ENCODE measurements around the gene HRH1. TPM values are rescaled to one million over a fixed set of nuclear protein-coding genes. Genes with fewer than 3 reads are reported as not detected.
"Not testable (repeated sequence)": the region's sequence is repeated elsewhere in the genome, so short reads cannot be mapped to it uniquely, and the experiment has no call there.

HRH1 gene
- total RNA-seq, 1 donor from 2014 or later: not detected

GRCh38 chr3:11159421-11159904, 5.2 kb downstream of the HRH1 start:
- no peak for DNase-seq (ENCODE audit: low read depth, low spot score)
- no peaks in the 10 kb centered on the region for H3K9me3 Mint-ChIP-seq
- peaks cover 74% of the 10 kb centered on the region for H3K27me3 Mint-ChIP-seq (ENCODE audit: low read depth)
- no peaks in the 10 kb centered on the region for H3K36me3 Mint-ChIP-seq (ENCODE audit: low read depth)
- no peak overlapping the region for H3K27ac Mint-ChIP-seq (ENCODE audit: unreplicated experiment)
- TF ChIP-seq, protein P1, sequence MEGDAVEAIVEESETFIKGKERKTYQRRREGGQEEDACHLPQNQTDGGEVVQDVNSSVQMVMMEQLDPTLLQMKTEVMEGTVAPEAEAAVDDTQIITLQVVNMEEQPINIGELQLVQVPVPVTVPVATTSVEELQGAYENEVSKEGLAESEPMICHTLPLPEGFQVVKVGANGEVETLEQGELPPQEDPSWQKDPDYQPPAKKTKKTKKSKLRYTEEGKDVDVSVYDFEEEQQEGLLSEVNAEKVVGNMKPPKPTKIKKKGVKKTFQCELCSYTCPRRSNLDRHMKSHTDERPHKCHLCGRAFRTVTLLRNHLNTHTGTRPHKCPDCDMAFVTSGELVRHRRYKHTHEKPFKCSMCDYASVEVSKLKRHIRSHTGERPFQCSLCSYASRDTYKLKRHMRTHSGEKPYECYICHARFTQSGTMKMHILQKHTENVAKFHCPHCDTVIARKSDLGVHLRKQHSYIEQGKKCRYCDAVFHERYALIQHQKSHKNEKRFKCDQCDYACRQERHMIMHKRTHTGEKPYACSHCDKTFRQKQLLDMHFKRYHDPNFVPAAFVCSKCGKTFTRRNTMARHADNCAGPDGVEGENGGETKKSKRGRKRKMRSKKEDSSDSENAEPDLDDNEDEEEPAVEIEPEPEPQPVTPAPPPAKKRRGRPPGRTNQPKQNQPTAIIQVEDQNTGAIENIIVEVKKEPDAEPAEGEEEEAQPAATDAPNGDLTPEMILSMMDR (conservative IDR thresholded peaks at IDR 0.05): no peak
- peaks cover 8% of the 10 kb centered on the region for H3K4me1 Mint-ChIP-seq
- no peak overlapping the region for H3K4me3 Mint-ChIP-seq

DNA sequence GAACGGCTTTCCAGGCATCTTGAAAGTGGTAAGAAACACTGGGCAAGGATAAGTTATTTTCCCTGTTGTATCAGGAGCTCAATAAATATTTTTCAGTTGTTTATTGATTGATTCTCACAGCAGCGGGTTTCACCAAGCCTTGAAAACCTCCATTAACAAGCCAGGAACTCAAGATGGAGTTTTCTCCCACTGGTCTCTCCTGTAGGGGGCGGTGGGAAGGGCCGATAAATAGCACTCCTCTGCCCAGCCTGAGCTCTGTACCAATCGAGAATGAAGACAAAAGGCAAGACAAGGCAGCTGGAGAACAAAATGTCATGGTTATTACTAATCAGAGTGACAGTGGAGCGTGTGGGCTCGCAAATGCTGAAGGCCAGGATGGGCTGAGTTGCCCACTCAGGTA, 7.4 kb downstream of the HRH1 start:
- Mint-ChIP-seq H3K27me3 (ENCODE audit: low read depth) (peaks cover 53% of the 10 kb centered on the region), H3K27ac (ENCODE audit: unreplicated experiment) (no peak overlapping the region), H3K36me3 (ENCODE audit: low read depth) (no peaks in the 10 kb centered on the region), H3K4me1 (no peaks in the 10 kb centered on the region), H3K9me3 (no peaks in the 10 kb centered on the region), H3K4me3 (no peak overlapping the region)
- TF ChIP-seq, protein P1 (conservative IDR thresholded peaks at IDR 0.05): no peak
- DNase-seq (ENCODE audit: low read depth, low spot score): no peak

GRCh38 chr3:11162401-11163345, 8.4 kb downstream of the HRH1 start:
- DNase-seq (ENCODE audit: low read depth, low spot score): no peak
- TF ChIP-seq, protein P1 (conservative IDR thresholded peaks at IDR 0.05): no peak
- H3K36me3 Mint-ChIP-seq (ENCODE audit: low read depth): no peaks in the 10 kb centered on the region
- no peak overlapping the region for H3K27ac Mint-ChIP-seq (ENCODE audit: unreplicated experiment)
- no peak overlapping the region for H3K4me3 Mint-ChIP-seq
- peaks cover 43% of the 10 kb centered on the region for H3K27me3 Mint-ChIP-seq (ENCODE audit: low read depth)
- H3K4me1 Mint-ChIP-seq: peaks cover 1% of the 10 kb centered on the region
- no peaks in the 10 kb centered on the region for H3K9me3 Mint-ChIP-seq

GRCh38 chr3:11164607-11165006, 10.3 kb downstream of the HRH1 start:
- Mint-ChIP-seq H3K4me1 (peaks cover 7% of the 10 kb centered on the region), H3K36me3 (ENCODE audit: low read depth) (no peaks in the 10 kb centered on the region), H3K4me3 (no peak overlapping the region), H3K9me3 (no peaks in the 10 kb centered on the region), H3K27ac (ENCODE audit: unreplicated experiment) (no peak overlapping the region), H3K27me3 (ENCODE audit: low read depth) (peaks cover 27% of the 10 kb centered on the region)
- TF ChIP-seq, protein P1 (conservative IDR thresholded peaks at IDR 0.05): no peak
- no peak for DNase-seq (ENCODE audit: low read depth, low spot score)

GRCh38 chr3:11165476-11165875, 11.2 kb downstream of the HRH1 start:
- no peak for DNase-seq (ENCODE audit: low read depth, low spot score)
- no peaks in the 10 kb centered on the region for H3K9me3 Mint-ChIP-seq
- TF ChIP-seq, protein P1 (conservative IDR thresholded peaks at IDR 0.05): no peak
- H3K4me3 Mint-ChIP-seq: no peak overlapping the region
- no peak overlapping the region for H3K27ac Mint-ChIP-seq (ENCODE audit: unreplicated experiment)
- H3K4me1 Mint-ChIP-seq: peaks cover 7% of the 10 kb centered on the region
- peaks cover 20% of the 10 kb centered on the region for H3K27me3 Mint-ChIP-seq (ENCODE audit: low read depth)
- H3K36me3 Mint-ChIP-seq (ENCODE audit: low read depth): no peaks in the 10 kb centered on the region

- DNase-seq (ENCODE audit: low read depth, low spot score); H3K27ac Mint-ChIP-seq (ENCODE audit: unreplicated experiment); H3K36me3 Mint-ChIP-seq (ENCODE audit: low read depth); H3K9me3 Mint-ChIP-seq; H3K4me1 Mint-ChIP-seq; H3K4me3 Mint-ChIP-seq: not testable (repeated sequence)
- H3K27me3 Mint-ChIP-seq (ENCODE audit: low read depth): peaks cover 12% of the 10 kb centered on the region
Measured at GRCh38 chr3:11166807-11167400, 12.6 kb downstream of the HRH1 start.
